Ishikawa (cell line): ENCODE results near the gene HTR4.

ENCODE experiments used
- TAF1 ChIP-seq: IDR thresholded peaks from 2 replicates; pipeline ENCODE4 v1.6.1; 2012; ENCODE audit warnings: low read depth, mild to moderate bottlenecking
- TF ChIP-seq, protein P1 (sequence below): IDR thresholded peaks from 2 replicates; pipeline ENCODE4 v1.6.1; 2012; ENCODE audit warnings: low read depth, mild to moderate bottlenecking

DNA sequence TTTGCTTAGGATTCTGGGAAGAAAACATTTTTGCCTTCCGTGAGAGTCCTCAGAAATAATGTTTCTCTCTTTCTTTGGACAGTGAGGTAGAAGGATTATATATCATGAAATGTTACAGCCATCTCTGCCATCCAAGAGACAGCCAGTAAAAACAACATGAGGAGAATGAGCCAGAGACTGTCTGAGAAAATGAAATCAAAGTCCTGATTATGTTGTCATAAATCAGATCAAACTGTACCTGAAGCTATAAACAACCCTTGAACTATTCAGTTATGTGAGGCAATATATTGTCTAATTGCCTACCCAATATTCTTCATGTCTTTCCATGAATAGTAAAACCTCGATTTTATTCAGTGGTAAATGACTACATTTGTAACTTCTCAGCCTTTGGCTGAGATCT lies 9.2 kb upstream of the HTR4 start:
- no peak for TF ChIP-seq TAF1
- TF ChIP-seq, protein P1, sequence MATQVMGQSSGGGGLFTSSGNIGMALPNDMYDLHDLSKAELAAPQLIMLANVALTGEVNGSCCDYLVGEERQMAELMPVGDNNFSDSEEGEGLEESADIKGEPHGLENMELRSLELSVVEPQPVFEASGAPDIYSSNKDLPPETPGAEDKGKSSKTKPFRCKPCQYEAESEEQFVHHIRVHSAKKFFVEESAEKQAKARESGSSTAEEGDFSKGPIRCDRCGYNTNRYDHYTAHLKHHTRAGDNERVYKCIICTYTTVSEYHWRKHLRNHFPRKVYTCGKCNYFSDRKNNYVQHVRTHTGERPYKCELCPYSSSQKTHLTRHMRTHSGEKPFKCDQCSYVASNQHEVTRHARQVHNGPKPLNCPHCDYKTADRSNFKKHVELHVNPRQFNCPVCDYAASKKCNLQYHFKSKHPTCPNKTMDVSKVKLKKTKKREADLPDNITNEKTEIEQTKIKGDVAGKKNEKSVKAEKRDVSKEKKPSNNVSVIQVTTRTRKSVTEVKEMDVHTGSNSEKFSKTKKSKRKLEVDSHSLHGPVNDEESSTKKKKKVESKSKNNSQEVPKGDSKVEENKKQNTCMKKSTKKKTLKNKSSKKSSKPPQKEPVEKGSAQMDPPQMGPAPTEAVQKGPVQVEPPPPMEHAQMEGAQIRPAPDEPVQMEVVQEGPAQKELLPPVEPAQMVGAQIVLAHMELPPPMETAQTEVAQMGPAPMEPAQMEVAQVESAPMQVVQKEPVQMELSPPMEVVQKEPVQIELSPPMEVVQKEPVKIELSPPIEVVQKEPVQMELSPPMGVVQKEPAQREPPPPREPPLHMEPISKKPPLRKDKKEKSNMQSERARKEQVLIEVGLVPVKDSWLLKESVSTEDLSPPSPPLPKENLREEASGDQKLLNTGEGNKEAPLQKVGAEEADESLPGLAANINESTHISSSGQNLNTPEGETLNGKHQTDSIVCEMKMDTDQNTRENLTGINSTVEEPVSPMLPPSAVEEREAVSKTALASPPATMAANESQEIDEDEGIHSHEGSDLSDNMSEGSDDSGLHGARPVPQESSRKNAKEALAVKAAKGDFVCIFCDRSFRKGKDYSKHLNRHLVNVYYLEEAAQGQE, result no peak
